ENCODE results near the gene PIK3R4. TPM values are rescaled to one million over a fixed set of nuclear protein-coding genes. Genes with fewer than 3 reads are reported as not detected.

PIK3R4 gene
- polyA plus RNA-seq, 4 donors: 19.1 to 32.4 (median 28.3) TPM

- DNase-seq (no peak), FAIRE-seq (no peak)
- 63 to 79% (median 73%) methylated on average over 1 of the region's 1 CpG for WGBS, 3 donors
- Histone ChIP-seq H3K27ac (ENCODE audit: low read depth in 1 of 3, low read length in 2 of 3) (no peak overlapping the region), H3K9me3 (ENCODE audit: control insufficient read depth in 2 of 2, insufficient read depth in 1 of 2, low read depth in 1 of 2, low read length in 1 of 2) (no peaks in the 10 kb centered on the region), H3K4me3 (ENCODE audit: low read depth in 1 of 3, low read length in 3 of 3) (no peak overlapping the region), H3K36me3 (ENCODE audit: control insufficient read depth in 3 of 3, insufficient read depth in 2 of 3, low read depth in 1 of 3, low read length in 3 of 3) (no peaks in the 10 kb centered on the region), H3K27me3 (ENCODE audit: control insufficient read depth in 3 of 3, insufficient read depth in 3 of 3, low read length in 3 of 3) (peaks cover 0 to 2% (median 0%) of the 10 kb centered on the region in 3 donors), H3K4me1 (ENCODE audit: control insufficient read depth in 3 of 3, insufficient read depth in 2 of 3, low read depth in 1 of 3, low read length in 2 of 3) (no peaks in the 10 kb centered on the region)
Measured at GRCh38 chr3:130636480-130637234, 110.0 kb downstream of the PIK3R4 start.

GRCh38 chr3:130635978-130636377 lies 110.7 kb downstream of the PIK3R4 start:
- no peak overlapping the region for H3K27ac ChIP-seq (ENCODE audit: low read depth in 1 of 3, low read length in 2 of 3)
- no peaks in the 10 kb centered on the region for H3K9me3 ChIP-seq (ENCODE audit: control insufficient read depth in 2 of 2, insufficient read depth in 1 of 2, low read depth in 1 of 2, low read length in 1 of 2)
- peaks cover 0 to 2% (median 0%) of the 10 kb centered on the region in 3 donors for H3K27me3 ChIP-seq (ENCODE audit: control insufficient read depth in 3 of 3, insufficient read depth in 3 of 3, low read length in 3 of 3)
- DNase-seq: no peak
- no peaks in the 10 kb centered on the region for H3K36me3 ChIP-seq (ENCODE audit: control insufficient read depth in 3 of 3, insufficient read depth in 2 of 3, low read depth in 1 of 3, low read length in 3 of 3)
- no peak overlapping the region for H3K4me3 ChIP-seq (ENCODE audit: low read depth in 1 of 3, low read length in 3 of 3)
- FAIRE-seq: no peak
- no peaks in the 10 kb centered on the region for H3K4me1 ChIP-seq (ENCODE audit: control insufficient read depth in 3 of 3, insufficient read depth in 2 of 3, low read depth in 1 of 3, low read length in 2 of 3)

- Histone ChIP-seq H3K27ac (ENCODE audit: low read depth in 1 of 3, low read length in 2 of 3) (no peak overlapping the region), H3K9me3 (ENCODE audit: control insufficient read depth in 2 of 2, insufficient read depth in 1 of 2, low read depth in 1 of 2, low read length in 1 of 2) (no peaks in the 10 kb centered on the region), H3K27me3 (ENCODE audit: control insufficient read depth in 3 of 3, insufficient read depth in 3 of 3, low read length in 3 of 3) (peaks cover 0 to 2% (median 0%) of the 10 kb centered on the region in 3 donors), H3K4me1 (ENCODE audit: control insufficient read depth in 3 of 3, insufficient read depth in 2 of 3, low read depth in 1 of 3, low read length in 2 of 3) (no peaks in the 10 kb centered on the region), H3K4me3 (ENCODE audit: low read depth in 1 of 3, low read length in 3 of 3) (no peak overlapping the region), H3K36me3 (ENCODE audit: control insufficient read depth in 3 of 3, insufficient read depth in 2 of 3, low read depth in 1 of 3, low read length in 3 of 3) (no peaks in the 10 kb centered on the region)
- no peak for DNase-seq
- WGBS, 3 donors: 55 to 75% (median 61%) methylated on average over 2 of the region's 2 CpGs
- FAIRE-seq: no peak
Measured at GRCh38 chr3:130635285-130635684, 111.3 kb downstream of the PIK3R4 start.

Other genes starting within 250 kb of the PIK3R4 start
- 1 to 10 TPM in 1 of 4 donors, under 1 TPM in 1, not detected in 2; 0.01 to 2.2 TPM for gene COL6A6, start 229.7 kb downstream of the PIK3R4 start, polyA plus RNA-seq
- gene ATP2C1, start 147.3 kb upstream of the PIK3R4 start, polyA plus RNA-seq: 10 to 100 TPM in 3 of 4 donors, 1 to 10 TPM in 1; 6.2 to 62.2 (median 31.4) TPM

Measured in small intestine (tissue), 7 donors.